ENCODE data around the gene TNIK.
"Not testable (repeated sequence)": the region's sequence is repeated elsewhere in the genome, so short reads cannot be mapped to it uniquely, and the experiment has no call there.

TNIK gene

GRCh38 chr3:171468296-171468906 is 8.2 kb upstream of the TNIK start:
- DNase-seq, result no peak

- no peak for DNase-seq
These were observed 5.6 kb upstream of the TNIK start for GRCh38 chr3:171465763-171466162.

DNA sequence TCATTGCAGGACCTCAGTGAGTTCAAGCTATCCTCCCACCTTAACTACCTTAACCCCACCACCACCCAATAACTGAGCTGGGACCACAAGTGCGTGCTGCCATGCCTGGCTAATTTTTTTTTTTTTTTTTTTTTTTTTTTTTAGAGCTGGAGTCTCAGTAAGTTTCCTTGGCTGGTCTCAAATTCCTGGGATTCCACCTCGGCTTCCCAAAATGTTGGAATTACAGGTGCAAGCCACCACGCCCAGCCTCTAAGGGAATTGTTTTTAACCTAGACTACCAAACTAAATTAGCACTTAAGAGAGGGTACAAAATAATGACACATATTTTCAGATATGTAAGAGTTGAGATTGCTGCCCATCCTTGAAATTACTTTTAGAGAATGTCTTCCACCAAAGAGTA is 4.3 kb upstream of the TNIK start:
- DNase-seq, result no peak

DNA sequence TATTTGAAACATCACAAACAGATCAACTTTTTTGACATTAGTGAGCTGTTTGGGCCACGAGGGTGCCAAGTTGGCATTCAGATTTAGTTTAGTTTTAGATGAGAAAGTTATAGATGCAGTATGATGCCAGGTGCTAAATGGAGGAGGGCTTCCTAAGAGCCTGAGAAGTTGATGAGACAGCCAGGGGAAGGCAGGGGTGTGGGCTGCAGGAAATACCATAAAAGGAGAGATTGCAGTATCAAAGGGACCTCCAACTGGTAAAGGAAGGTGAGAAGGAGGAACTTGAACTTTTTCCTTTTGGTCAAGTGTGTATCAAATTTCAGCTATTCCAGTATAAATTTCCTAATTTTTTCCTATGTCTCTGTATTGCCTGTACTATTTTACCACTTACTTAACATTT is 2.0 kb upstream of the TNIK start:
- no peak for DNase-seq

GRCh38 chr3:171461525-171461917 is 1.3 kb upstream of the TNIK start:
- no peak for DNase-seq

GRCh38 chr3:171460725-171461524 is 720 bp upstream of the TNIK start:
- DNase-seq, result no peak

GRCh38 chr3:171459137-171459941 is 866 bp downstream of the TNIK start:
- DNase-seq, result no peak

- DNase-seq, result no peak
These were observed 1.4 kb downstream of the TNIK start for GRCh38 chr3:171458864-171459136.

DNA sequence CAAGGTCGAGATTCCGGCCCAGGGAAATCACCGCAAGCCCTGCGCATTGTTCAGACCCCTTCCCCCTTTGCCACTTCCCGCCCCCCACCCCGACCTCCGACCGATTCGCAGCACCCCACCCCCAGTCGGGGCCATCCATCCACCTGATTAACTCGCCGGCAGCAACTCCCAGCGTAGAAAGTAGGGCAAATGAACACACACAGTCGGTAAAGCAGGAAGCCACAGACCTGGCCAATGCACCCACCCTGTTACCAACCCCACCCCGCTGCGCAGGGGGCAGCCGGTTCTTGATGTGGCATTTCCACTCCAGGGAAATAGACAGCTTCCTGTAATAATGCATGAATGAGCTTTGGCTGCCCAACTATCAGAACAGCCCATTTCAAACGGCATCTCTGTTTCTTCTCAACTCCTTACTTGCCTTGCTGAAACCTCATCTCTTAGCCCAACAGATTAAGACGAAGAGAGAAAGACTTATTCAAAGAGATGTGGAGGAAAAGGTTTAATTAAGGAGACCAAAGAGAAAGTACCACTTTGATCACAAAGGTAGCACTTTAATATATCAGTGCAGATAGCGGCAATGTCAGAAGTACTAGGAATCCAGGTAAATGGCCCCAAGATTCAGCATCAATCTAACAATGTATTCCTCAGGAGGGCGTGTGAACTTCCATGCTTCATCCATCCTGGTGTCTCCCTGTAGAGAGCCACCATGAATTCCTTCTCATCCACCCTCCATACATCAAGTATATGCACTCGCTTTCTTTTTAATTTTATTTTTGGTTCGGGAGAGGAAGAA is 1.9 kb downstream of the TNIK start:
- DNase-seq, result no peak

DNA sequence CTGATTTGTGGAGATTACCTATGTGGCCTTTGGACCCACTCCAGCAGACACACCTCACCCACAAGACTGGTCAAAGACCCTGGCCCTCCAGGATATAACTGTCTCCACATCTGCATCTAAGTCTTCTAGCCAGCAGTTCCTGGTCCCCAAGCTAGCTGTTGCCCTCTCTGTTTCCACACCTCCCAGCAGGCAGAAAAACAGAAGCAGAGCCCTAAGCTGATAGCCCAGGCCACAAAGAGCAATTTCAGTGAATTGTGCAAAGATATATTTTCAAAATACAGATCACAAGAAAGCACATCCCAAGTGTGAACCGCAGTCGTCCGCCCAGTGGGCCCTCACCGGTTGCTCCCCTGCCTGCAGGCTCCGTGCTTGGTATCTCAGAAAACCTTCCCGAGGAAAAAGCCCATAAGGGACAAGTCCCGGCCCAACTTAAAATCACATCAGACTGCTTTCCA is 2.6 kb downstream of the TNIK start:
- DNase-seq, result no peak

GRCh38 chr3:171456765-171457606 is 3.2 kb downstream of the TNIK start:
- no peak for DNase-seq

- DNase-seq, result no peak
These were observed 4.3 kb downstream of the TNIK start for GRCh38 chr3:171455603-171456550.

DNA sequence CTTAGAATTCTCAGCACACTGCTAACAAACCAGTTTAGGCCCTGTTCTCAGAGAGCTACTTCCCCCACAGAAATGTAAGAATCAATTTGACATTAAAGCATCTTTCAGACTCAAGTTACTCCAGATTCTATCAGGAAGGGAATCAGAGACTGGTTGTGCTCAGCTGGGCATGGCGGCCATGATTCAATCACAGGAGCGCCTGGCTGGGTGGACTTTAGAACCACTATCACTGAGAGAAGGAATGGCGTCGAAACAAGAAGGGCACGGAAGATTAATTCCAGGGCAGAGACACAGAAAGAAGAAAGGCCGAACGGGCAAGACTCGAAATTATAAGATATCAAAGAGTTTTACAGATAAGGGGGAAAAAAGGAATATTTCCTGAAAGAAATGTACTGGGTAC is 6.2 kb downstream of the TNIK start:
- DNase-seq, result no peak

DNA sequence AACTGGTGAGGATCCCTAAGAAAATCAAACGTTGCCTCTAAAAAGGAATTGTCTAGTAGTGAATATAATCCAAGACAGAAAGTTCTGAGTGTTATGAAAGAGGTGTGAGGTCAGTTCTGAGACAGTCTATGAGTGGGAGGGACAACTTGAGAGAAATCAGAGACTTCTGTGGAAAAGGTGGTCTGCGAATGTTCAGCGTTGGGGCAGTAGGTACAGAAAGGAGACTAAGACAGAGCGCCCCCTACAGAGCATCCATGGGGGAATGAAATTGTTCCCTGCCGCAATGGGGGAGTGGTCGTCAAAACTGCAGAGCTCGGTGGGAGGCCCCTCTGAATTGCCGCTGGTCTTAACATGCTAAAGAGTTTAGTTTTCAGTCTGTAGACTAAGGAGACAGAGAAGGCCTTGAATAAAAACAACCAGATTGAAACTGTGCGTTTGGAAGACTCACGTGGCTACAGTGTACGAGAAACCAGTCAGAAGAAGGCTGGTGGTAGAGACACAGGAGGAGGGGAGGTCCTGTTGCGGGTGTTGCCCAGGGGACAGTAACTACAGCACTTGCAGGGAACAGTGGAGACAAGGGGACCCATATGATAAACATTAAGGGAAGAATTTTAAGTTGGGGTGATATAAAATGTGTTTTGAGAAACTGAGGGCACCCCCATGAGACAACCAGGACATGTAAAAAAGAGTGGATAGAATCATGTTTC is 6.9 kb downstream of the TNIK start:
- DNase-seq, result no peak

DNA sequence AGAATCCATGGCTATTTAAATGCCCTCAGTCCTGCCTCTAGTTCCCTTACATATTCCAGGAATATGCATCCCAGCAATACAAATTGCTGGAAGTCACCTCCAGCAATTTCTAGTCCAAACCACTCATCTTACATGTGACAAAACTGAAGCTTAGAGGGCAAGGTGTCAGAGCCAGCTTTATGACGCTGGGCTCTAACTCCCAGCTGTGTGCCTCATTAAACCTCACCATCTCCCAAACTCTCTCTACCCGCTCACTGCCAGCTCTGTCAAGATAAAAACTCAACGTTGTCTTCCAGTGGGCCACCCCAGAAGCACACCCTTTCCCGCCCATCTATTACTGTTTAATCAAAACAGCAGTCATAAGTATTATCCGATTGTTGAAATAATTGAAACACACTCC is 7.9 kb downstream of the TNIK start:
- DNase-seq, result no peak

DNA sequence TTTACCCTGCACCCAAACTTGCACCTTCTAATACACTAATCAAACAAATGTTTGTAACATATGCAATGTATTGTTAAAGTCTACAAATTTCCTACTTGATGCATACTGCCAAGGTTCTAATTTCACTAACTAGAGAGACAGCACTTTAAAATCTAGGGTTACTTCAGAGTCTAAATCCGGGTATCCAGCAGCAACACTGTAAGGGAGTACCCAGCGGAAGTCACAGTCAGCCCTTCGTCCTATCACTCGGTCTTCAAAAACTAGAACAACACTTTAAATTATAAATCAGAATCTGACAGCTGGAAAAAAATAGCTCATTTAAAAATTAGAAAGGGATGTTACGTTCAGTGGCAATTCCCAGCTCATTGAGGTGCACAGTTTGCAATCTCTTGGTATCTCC is 8.3 kb downstream of the TNIK start:
- no peak for DNase-seq

- not testable (repeated sequence) for DNase-seq
These were observed 12.7 kb downstream of the TNIK start for GRCh38 chr3:171447579-171447891.

- DNase-seq, result no peak
These were observed 13.2 kb downstream of the TNIK start for GRCh38 chr3:171446801-171447578.

DNA sequence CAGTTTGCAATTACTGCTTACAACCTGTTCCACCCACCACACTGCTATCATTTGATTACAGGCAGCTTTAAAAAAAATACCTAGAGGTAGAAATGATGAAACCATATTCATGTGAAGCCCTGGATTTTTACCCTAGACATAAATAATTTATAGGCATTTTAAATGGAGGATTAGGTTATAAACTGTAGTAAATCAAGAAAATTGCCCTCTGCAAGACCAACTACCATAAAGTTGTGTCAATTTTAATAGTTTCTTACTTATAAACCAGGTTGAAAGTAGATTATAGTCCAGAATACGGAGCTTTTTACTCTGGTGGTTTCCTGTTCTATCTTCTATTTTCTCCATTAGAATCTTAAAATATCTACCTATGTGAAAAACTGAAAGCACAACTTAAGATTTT is 13.9 kb downstream of the TNIK start:
- DNase-seq, result no peak

All from SHP77 treated with DMSO at 0.1 percent for 48 hours (cell line).